ENCODE data around the gene TRIM58.

The TRIM58 gene, protein sequence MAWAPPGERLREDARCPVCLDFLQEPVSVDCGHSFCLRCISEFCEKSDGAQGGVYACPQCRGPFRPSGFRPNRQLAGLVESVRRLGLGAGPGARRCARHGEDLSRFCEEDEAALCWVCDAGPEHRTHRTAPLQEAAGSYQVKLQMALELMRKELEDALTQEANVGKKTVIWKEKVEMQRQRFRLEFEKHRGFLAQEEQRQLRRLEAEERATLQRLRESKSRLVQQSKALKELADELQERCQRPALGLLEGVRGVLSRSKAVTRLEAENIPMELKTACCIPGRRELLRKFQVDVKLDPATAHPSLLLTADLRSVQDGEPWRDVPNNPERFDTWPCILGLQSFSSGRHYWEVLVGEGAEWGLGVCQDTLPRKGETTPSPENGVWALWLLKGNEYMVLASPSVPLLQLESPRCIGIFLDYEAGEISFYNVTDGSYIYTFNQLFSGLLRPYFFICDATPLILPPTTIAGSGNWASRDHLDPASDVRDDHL

DNA sequence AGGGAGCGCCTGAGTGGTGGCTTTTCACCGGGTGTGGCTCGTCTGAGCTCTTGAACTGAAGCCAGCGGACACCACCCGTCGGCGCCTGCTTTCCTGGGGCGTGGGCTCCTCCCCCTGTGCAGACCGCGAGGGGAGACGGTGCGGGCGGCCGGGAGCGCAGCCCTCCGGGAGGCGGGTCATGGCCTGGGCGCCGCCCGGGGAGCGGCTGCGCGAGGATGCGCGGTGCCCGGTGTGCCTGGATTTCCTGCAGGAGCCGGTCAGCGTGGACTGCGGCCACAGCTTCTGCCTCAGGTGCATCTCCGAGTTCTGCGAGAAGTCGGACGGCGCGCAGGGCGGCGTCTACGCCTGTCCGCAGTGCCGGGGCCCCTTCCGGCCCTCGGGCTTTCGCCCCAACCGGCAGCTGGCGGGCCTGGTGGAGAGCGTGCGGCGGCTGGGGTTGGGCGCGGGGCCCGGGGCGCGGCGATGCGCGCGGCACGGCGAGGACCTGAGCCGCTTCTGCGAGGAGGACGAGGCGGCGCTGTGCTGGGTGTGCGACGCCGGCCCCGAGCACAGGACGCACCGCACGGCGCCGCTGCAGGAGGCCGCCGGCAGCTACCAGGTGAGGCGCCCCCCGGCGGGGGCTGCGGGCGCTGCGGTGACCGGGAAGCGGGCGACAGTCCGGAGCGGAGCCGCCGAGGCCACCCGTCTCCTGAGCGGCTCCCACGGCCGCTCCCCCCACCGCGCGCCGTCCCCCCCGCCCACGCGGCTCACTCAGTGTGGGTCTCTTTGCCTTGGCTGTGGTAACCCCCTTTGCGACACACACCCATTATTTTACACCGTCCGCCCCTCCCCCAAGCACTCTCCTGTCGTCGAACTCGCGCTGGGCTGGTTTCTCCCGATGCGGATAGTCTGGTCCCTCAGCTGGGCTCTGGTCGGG lies at the start of gene TRIM58:
Gene TRIM58 (plus strand): TSS at position 119 of the 916 bp plus-strand sequence. CDS start 60 bp downstream, at position 179.
- DNase-seq = peak; percentile 83

DNA sequence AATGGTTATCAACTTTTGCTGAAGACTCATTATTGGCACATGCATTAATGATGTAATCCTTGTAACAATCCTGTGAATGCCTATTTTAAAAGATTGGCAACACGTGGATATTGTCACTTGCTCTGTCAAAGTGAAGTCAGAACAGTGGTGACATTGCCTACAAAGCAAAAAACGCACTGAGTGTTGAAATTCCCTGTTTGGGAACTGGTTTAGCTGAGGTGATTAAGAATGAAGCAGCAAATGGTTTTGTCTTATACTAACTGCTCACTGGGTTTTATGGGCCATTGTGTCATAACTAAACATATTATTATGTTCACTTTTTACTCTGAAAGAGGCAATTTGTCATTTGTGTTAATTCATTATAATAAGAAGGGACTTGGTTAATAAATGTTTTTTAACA lies 44.4 kb upstream of the TRIM58 start:
- DNase-seq = no peak

DNA sequence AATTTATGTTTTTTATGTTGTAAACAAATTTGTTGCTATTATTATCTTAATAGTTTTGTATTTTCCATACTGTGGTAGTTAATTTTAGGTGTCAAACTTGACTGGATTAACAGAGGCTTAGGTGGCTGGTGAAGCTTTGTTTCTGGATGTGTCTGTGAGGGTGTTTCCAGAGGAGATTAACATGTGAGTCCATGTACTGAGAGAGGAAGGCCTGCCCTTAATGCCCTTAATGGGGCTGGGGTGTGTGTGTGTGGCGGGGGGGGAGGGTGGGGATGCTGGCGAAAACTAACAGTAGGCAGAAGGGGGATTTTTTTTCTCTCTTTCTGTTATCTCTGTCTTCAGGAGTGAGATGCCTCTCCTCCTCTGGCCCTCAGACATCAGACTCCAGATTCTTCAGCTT lies 34.9 kb upstream of the TRIM58 start:
- no peak for DNase-seq

DNA sequence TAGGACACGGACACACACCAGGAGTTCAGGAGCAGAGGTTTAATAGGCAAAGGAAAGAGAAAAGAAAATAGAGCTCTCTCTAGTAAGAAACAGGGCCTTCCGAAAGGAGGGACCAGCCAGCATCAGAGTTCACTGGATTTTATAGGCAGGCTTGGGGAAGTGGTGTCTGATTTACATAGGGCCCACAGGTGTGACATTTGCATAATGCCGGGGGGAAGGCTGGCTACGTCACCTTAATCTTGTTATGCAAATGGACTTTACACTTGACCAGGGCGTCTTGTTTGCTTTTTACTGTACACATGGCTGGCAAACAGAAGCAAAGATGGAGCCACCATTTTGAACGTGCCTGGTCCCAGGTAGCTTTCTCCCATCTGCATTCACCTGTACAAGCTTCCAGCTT lies 33.0 kb upstream of the TRIM58 start, which contains the start of gene OR14A16:
Gene OR14A16 (minus strand): TSS at position 97 of the 400 bp plus-strand sequence. CDS start 8,390 bp downstream, outside the sequence.
- DNase-seq = no peak

DNA sequence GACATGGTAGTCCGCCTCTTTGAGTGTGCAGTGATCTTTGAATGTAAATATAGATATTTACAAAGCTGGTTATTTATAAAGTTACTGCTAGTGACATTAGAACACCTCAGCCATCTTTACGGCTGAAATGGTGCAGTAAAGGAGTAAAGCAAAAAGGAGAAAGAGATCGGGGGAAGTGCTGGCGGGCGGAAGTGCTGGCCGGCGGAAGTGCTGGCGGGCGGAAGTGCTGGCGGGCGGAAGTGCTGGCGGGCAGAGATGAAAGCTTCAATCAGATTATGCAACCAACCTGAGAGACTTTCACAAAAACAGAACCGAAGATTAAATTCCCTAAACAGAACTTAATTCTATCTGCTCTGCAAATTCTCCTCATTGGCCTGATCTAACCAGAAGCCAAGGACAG lies 31.6 kb upstream of the TRIM58 start:
- no peak for DNase-seq

DNA sequence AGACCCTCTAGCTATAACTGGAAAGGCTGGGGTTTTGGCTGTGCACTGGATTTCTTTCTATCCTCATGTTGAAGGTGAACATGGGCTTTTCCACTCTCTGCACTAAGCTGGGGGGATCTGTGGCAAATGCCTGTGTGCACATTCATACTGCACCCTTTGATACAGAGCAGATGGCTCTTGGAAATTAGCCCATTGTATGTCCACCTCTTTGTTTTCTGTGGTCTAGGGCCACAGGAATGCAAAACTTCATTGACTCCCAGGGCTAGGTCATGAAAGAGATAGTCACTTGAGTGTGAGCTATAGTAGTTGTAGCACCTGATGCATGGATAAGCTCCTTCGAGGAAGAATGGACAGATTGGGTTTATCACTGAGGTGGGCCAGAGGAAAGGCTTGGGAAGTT lies 27.3 kb upstream of the TRIM58 start:
- no peak for DNase-seq

DNA sequence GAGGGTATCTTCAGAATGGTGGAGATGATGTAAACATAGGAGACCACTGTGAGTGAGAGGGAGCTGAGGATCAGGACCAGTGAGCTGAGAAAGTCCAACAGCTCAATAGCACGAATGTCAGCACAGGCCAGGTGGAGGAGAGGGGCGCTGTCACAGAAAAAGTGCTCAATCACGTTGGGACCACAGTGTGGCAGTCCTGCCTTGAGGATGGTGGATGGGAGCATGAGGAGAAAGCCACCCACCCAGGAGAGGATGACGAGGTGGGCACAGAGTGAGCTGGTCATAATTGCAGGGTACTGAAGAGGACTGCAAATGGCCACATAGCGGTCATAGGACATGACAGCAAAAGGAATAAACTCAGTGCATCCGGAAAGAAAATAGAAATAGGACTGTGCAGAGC lies 23.4 kb upstream of the TRIM58 start:
- peak; percentile 37 for DNase-seq

DNA sequence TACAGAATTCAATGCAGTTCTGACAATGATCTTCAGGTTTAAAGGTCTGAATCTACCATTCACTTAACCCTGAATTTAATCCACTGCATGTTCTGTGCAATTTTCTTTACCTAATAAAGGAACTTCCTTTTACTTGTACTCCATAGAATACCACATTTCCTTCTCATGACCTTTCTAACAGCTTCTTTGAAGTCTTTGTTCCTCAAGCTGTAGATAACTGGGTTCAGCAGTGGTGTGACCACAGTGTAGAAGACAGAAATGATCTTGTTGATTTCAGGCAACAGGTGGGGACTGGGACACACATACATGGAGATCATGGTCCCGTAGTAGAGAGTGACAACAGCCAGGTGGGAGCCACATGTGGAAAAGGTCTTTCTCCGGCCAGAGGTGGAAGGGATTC lies 16.2 kb upstream of the TRIM58 start:
- DNase-seq = no peak

DNA sequence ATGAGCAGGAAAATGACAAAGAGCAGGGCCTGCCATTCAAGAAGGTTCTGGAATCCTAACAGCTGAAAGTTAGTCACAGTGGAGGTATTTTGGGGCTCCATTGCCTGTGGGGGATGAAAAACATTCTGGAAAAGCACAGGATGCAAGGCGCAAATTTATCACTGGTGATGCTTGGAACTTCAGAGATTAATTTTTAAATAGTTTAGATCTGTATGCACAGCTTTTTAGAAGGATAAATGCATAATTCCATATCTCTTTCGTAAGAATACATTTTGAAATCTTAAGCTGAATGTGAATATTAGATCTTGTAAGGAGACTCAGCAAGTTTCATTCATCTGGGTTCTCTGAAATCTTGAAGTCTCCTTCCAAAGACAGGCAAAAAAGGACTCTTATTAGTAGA lies 15.2 kb upstream of the TRIM58 start, which contains the start of gene OR11L1:
Gene OR11L1 (minus strand): TSS at position 101 of the 400 bp plus-strand sequence. CDS start 0 bp downstream, at position 101.
- no peak for DNase-seq

DNA sequence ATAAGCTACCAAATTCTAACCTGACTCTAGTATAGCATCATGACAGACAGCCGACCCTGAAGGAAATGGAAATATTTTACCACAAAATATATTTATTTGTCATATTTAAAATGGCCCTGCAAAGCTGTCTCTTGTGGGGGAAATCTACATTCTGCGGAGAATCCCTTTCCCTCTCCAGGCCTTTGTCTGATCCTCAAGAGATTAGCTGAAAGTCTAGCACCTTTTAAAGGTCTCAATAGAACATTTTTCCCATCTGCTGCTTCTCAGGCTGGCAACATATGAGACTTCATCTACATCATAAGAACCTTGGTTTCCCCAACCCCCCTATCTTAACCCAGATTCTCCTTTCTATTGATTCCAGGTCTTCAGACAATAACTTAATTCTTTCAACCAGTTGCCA lies 13.6 kb upstream of the TRIM58 start:
- DNase-seq = no peak

DNA sequence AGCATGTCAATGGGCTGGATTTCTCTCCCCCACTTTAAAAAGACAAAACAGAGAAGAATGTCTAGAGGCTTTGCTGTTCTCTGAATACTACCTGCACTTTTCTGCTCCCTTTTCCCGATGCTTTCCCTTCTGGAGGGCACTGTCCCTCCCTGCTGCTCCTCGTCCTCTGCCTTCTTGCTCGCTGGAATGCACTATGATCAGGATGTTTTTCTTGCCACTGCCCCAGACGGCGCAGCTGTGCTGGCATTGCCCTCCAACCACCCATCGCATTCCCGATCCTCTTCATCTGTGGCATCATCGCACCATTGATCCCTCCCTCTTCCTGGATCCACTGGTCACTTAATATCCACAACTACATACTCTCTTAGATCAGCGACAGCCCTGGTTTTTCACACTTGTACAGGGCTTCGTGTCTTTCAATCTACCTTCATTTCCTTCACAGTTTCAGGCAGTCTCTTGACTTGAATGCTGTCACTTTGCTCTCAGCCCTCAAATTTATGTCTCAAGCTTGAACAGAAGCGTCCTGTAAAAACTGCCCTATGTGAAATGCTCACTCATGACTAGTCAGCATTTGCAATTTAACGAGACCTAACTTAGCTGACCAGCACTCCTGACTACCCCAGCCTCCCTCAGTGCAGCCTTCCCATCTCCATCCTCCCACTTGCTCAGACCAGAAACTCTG lies 11.8 kb upstream of the TRIM58 start:
- DNase-seq = no peak

DNA sequence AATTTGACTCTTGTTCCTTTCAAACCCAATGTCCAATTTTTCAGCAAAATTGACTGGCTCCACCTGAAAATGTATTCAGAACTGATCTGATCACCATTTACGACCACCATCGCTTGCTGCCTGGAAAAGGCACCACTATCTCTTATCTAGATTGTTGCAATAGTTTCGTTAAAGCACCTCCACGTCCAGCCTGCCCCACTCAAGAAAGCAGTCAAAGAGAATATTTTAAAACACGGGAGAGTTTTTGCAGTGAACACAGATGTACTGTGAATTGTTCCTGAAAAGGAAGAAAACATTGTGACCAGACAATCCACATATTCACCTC lies 11.3 kb upstream of the TRIM58 start:
- DNase-seq = no peak

DNA sequence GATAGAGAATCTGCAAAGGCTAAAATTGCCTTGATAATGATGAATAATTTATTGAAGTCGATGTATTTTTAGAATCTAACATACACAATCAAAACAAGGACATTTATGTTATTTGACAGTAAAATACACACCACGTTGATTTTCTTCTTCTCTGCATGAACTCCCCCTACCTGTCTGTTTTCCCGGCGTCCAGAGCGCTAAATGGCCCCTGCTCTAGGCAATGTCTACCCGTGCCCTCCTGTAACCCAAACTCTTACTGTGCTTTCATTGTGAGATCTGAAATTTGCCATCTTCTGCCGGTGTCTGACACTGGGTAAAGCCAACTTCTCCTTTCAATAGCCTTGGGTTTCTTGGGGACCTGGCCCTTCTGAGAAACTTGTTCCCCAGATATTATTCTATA lies 8.6 kb upstream of the TRIM58 start:
- DNase-seq = no peak

DNA sequence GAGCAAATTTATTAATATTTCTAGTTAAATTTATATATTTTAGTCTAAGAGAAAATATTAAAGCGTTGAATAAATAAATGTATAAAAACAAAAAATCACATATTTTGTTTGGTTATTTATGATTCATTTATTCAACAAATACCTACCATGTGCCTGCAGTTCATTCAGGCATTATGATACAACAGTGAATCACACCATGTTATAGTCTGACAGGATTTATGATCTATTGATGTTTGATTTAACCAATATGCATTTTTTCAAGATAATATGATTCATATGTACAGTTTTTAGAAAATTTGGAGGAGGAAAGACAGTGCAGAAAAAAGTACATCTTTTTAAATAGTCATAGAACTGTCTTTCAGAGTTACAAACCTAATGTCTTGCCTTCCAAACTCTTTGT lies 7.4 kb upstream of the TRIM58 start:
- no peak for DNase-seq

DNA sequence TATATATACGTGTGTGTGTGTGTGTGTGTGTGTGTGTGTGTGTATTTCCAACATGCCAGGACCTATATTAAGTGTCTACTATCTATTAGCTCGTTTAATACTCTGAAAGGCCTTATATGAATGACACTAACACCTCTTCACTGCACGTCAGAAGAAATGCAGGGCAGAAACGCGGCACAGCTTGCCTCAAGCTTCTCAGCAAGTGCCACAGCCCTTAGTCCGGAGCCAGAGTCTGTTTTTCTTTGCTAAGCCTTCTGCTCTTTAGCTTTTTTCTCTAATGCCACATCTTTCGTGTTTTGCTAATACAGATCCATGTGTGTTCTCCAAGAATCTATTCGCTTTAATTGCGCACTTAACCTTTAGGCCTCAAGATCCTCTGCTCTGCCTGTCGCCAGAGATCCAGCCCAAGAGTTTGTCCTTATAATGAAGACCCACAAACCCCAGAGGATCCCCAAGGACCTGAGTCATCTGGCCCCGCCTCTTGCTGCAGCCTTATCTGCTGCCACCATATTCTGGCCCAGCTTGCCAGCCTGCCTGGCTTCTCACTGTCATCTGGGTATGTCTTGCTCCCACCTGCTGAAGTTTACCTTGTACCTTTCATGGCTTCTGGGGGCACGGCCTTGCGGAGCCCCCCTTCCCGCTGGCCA lies 2.0 kb upstream of the TRIM58 start:
- DNase-seq = no peak

DNA sequence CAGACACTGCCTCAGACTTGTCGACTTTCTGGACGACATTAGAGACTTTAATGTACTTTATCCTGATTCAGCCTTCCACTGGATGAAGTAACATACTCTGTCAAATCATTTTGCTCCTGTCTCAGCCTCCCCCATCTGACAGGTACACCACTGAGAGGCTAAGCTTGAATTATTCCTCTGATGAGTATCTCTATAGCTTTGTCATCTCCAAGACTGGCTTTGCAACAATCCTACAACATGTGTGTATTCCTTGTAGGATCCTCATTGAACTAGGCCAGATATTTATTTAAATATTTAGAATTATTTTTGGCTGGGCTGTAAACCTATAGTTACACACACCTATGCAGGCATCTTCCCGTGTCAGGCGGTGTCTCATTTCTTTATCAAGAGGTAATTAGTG lies 1.1 kb upstream of the TRIM58 start:
- DNase-seq = no peak

DNA sequence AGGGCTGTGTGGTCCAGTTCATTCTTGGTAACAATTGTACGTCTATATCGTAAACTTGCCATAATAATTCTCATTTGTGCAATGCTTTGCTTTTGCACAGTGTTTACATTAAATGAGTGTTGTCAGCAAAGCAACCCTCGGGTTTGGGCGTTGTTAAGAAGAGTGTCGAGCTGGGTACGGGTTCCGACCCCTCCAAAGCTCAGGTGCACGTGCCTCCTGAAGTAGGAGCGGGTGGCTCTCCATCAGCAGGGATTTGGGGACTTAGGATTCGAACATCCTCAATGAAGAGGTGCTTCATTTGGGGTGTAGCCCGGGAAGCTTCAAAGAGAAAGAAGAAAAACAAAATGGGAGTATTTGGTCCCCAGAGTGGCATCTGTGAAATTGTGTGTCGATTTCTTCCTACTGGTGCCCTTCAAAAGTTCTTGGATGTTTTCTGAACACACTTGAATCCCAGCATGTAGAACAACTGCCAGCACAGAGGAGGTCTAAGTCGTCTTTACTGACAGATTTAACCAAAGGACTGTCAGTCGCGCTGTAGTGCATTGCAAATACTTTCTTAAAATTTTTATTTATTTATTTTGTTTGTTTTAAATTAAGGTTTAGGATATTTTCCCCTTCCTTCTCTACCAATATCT lies 1.1 kb downstream of the TRIM58 start:
- no peak for DNase-seq

DNA sequence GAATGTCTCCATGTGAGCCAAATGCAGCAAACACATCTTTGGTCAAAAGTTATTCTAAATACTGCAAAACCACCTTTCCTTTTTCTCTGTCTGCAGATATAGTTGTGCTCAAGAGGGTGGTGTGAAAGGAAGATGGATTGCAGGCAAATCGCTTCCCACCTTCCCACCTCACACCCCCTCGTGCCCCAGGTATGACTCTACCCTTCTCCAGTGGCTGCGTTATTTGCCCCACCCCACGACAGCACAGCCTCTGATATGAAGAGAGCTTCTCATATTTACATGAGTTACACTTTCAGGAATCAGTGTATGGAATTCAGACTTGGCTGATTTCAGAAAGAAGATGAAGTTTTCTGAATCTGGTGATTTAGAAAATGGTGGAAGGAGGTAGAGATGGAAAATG lies 5.8 kb downstream of the TRIM58 start:
- no peak for DNase-seq

DNA sequence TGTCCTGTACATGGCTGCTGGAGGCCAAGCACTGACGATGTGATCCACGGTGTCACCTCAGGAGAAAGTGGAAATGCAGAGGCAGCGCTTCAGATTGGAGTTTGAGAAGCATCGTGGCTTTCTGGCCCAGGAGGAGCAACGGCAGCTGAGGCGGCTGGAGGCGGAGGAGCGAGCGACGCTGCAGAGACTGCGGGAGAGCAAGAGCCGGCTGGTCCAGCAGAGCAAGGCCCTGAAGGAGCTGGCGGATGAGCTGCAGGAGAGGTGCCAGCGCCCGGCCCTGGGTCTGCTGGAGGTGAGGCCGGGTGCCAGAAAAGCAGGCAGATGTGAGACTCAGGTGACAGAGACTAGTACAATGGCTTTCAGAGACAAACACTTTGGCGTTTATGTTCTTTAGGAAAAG lies 7.7 kb downstream of the TRIM58 start:
- DNase-seq = no peak

DNA sequence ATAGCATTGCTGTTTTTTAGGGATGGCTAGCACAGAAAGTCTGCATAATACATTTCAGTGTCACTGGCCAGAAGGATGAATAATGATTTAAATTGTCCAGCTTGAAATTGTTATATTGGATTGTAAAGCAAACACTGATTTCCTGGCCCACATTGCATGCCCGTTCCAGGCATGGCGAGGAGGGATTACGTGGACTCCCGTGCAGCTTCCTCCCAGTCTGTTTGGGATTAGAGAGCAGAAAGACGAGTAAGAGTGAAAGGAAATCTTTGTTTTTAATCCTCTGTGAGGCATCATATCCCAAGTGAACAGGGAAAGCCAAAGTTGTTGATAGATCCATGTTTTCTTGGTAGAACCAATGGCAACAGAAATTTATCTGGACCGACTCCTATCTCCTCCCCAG lies 8.4 kb downstream of the TRIM58 start:
- no peak for DNase-seq

DNA sequence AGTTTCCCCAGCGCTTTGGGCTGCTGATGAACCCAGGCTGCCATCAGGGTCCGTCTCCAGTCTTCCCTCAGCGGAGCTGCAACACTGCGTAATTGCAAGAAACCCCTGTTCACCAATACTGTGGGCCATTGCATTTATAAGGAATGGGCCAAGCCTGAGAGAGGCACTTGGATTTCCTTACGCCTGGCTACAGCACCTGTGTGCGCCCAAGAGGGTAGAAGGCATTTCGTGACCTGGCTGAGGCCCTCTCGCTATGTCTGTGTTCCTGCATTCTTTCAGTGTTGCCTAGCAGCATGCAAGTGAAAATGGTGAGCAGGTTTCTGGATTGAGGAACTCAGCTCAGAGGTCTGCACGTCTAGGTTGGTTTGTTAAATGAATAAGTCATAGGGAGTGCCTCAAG lies 26.4 kb downstream of the TRIM58 start:
- no peak for DNase-seq

DNA sequence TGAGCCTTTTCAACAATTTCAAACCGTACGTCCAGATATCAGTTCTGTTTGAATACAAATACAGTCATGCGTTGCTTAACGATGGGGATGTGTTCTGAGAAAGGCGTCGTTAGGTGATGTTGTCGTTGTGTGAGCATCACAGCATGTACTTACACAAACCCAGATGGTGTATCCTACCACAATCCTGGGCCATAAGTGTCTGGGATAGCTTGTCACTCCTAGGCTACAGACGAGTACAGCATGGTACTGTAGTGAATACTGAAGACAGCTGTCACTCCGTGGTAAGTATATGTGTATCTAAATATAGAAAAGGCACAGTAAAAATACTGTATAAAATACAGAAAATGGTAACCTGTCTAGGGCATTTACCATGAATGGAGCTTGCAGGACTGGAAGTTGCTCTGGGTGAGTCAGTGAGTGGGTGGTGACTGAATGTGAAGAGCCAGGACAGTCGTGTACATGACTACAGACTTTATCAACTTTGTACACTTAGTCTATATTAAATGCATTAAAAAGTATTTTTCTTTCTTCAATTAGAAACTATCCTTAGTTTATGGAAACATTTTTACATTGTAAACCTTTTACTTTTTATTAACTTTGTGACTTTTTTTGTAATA lies 27.9 kb downstream of the TRIM58 start:
- no peak for DNase-seq
